GM12891 (cell line): Measurements from ENCODE around the gene IPPK.

Experiments
- POLR2A ChIP-seq: IDR thresholded peaks from 2 replicates; pipeline ENCODE4 v1.6.1; 2011; ENCODE audit warnings: low read depth, low read length, control low read depth
- POLR2AphosphoS5 ChIP-seq: IDR thresholded peaks from 2 replicates; pipeline ENCODE4 v1.6.1; 2011; ENCODE audit warnings: low read depth, low read length, control low read depth

- no peak for TF ChIP-seq POLR2A
- TF ChIP-seq POLR2AphosphoS5, result no peak
These were observed 11.8 kb downstream of the IPPK start for GRCh38 chr9:92658176-92658575.
